GM11168 (cell line): ENCODE data around the gene STH.
"Not testable (repeated sequence)": the region's sequence is repeated elsewhere in the genome, so short reads cannot be mapped to it uniquely, and the experiment has no call there.

Experiments
- in situ Hi-C: fragments of 300-500 bp; cut with MboI; formaldehyde crosslinking; loops from one replicate; pipeline ENCODE4 v1.12.0; 2022; ENCODE audit warnings: low sequenced_read_pairs; ENCODE audit not compliant: unreplicated experiment

STH gene

DNA sequence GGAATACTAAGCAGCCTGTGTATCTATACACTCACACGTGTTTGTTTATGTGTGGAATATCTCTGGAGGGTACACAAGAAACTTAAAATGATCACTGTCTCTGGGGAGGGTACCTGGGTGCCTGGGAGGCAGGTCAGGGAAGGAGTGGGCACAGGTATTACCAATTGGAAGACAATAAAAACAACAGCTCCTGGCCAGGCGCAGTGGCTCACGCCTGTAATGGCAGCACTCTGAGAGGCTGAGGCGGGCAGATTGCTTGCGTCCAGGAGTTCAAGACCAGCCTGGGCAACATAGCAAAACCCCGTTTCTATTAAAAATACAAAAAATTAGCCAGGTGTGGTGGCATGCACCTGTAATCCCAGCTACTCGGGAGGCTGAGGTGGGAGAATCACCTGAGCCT is 24.3 kb downstream of the STH start:
- in situ Hi-C loops: not testable (repeated sequence)

DNA sequence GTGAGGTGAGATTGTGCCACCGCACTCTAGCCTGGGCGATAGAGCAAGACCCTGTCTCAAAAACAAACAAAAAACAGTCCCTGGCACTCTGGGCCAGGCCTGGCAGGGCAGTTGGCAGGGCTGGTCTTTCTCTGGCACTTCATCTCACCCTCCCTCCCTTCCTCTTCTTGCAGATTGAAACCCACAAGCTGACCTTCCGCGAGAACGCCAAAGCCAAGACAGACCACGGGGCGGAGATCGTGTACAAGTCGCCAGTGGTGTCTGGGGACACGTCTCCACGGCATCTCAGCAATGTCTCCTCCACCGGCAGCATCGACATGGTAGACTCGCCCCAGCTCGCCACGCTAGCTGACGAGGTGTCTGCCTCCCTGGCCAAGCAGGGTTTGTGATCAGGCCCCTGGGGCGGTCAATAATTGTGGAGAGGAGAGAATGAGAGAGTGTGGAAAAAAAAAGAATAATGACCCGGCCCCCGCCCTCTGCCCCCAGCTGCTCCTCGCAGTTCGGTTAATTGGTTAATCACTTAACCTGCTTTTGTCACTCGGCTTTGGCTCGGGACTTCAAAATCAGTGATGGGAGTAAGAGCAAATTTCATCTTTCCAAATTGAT is 24.8 kb downstream of the STH start:
- in situ Hi-C loops: no loop called here

DNA sequence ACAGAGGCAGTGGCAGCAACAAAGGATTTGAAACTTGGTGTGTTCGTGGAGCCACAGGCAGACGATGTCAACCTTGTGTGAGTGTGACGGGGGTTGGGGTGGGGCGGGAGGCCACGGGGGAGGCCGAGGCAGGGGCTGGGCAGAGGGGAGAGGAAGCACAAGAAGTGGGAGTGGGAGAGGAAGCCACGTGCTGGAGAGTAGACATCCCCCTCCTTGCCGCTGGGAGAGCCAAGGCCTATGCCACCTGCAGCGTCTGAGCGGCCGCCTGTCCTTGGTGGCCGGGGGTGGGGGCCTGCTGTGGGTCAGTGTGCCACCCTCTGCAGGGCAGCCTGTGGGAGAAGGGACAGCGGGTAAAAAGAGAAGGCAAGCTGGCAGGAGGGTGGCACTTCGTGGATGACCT is 25.5 kb downstream of the STH start:
- in situ Hi-C loops: no loop called here

DNA sequence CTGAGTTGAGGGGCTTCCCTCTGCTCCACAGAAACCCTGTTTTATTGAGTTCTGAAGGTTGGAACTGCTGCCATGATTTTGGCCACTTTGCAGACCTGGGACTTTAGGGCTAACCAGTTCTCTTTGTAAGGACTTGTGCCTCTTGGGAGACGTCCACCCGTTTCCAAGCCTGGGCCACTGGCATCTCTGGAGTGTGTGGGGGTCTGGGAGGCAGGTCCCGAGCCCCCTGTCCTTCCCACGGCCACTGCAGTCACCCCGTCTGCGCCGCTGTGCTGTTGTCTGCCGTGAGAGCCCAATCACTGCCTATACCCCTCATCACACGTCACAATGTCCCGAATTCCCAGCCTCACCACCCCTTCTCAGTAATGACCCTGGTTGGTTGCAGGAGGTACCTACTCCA is 26.0 kb downstream of the STH start:
- in situ Hi-C loops: no loop called here

DNA sequence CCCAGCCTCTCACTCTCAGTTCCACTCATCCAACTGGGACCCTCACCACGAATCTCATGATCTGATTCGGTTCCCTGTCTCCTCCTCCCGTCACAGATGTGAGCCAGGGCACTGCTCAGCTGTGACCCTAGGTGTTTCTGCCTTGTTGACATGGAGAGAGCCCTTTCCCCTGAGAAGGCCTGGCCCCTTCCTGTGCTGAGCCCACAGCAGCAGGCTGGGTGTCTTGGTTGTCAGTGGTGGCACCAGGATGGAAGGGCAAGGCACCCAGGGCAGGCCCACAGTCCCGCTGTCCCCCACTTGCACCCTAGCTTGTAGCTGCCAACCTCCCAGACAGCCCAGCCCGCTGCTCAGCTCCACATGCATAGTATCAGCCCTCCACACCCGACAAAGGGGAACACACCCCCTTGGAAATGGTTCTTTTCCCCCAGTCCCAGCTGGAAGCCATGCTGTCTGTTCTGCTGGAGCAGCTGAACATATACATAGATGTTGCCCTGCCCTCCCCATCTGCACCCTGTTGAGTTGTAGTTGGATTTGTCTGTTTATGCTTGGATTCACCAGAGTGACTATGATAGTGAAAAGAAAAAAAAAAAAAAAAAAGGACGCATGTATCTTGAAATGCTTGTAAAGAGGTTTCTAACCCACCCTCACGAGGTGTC is 26.6 kb downstream of the STH start:
- in situ Hi-C loops: no loop called here

DNA sequence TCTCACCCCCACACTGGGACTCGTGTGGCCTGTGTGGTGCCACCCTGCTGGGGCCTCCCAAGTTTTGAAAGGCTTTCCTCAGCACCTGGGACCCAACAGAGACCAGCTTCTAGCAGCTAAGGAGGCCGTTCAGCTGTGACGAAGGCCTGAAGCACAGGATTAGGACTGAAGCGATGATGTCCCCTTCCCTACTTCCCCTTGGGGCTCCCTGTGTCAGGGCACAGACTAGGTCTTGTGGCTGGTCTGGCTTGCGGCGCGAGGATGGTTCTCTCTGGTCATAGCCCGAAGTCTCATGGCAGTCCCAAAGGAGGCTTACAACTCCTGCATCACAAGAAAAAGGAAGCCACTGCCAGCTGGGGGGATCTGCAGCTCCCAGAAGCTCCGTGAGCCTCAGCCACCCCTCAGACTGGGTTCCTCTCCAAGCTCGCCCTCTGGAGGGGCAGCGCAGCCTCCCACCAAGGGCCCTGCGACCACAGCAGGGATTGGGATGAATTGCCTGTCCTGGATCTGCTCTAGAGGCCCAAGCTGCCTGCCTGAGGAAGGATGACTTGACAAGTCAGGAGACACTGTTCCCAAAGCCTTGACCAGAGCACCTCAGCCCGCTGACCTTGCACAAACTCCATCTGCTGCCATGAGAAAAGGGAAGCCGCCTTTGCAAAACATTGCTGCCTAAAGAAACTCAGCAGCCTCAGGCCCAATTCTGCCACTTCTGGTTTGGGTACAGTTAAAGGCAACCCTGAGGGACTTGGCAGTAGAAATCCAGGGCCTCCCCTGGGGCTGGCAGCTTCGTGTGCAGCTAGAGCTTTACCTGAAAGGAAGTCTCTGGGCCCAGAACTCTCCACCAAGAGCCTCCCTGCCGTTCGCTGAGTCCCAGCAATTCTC is 27.4 kb downstream of the STH start:
- in situ Hi-C loops: no loop called here

DNA sequence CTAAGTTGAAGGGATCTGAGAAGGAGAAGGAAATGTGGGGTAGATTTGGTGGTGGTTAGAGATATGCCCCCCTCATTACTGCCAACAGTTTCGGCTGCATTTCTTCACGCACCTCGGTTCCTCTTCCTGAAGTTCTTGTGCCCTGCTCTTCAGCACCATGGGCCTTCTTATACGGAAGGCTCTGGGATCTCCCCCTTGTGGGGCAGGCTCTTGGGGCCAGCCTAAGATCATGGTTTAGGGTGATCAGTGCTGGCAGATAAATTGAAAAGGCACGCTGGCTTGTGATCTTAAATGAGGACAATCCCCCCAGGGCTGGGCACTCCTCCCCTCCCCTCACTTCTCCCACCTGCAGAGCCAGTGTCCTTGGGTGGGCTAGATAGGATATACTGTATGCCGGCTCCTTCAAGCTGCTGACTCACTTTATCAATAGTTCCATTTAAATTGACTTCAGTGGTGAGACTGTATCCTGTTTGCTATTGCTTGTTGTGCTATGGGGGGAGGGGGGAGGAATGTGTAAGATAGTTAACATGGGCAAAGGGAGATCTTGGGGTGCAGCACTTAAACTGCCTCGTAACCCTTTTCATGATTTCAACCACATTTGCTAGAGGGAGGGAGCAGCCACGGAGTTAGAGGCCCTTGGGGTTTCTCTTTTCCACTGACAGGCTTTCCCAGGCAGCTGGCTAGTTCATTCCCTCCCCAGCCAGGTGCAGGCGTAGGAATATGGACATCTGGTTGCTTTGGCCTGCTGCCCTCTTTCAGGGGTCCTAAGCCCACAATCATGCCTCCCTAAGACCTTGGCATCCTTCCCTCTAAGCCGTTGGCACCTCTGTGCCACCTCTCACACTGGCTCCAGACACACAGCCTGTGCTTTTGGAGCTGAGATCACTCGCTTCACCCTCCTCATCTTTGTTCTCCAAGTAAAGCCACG is 28.3 kb downstream of the STH start:
- in situ Hi-C loops: no loop called here

DNA sequence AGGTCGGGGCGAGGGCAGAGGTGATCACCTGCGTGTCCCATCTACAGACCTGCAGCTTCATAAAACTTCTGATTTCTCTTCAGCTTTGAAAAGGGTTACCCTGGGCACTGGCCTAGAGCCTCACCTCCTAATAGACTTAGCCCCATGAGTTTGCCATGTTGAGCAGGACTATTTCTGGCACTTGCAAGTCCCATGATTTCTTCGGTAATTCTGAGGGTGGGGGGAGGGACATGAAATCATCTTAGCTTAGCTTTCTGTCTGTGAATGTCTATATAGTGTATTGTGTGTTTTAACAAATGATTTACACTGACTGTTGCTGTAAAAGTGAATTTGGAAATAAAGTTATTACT is 28.9 kb downstream of the STH start:
- in situ Hi-C loops: no loop called here

DNA sequence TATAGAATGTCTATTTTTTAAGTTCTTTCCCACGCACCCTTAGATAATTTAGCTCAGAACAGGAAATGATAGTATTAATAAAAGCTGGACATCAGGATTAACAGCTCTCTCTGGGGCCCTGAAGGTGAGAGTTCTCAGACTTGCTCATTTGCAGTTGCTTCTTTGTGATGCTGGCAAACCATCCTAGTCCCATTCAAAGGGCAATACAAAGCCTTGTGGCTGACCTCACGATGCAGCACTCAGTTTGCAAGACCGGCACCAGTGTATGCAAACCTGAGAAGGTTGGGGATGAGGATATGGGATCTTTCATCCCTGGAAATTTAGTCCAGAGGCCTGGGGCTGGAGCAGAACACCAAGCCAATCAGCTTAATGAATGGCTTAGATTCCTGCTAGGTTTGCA is 29.3 kb downstream of the STH start:
- in situ Hi-C loops: no loop called here

DNA sequence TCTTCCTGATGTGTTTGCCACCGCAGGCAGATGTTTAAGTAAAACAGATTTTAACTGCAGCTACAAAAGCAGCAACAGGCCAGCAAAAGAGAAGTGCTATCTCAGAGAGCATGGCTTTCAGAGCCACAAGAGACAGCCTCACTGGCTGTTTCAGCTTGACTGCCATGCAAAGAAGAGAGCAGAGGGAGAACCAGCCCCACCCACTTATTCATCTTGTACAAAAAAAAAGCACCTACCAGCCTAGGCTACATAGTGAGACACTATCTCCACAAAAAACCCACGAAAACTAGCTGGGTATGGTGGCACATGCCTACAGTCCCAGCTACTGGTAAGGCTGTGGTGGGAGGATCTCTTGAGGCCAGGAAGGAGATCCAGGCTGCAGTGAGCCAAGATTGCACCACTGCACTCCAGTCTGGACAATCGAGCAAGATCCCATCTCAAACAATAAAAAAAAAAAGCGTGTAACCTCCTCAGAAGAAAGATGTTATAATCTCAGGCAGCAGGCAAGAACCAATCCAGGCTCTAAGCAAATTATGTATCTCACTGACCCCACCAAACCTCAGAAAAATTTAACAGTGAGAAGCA is 30.0 kb downstream of the STH start:
- in situ Hi-C loops: no loop called here

DNA sequence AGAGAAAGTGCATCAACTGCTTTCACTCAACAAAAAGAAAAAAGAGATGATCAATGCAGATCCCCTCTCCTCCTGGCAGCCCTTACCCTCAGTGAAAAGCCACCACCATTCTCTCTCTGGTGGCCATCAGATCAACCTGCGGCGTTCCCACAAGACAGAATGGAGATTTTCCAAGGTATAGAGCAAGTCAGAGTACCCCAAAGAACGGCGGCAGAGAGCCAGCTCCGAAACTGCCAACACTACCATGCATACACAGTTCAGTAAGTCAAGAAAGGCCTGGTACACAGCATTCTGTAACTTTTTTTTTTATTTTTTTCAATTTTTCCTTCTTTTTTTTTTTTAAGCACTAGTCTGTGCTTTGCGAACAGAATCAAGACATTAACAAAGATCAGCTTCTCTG is 30.6 kb downstream of the STH start:
- in situ Hi-C loops: no loop called here

DNA sequence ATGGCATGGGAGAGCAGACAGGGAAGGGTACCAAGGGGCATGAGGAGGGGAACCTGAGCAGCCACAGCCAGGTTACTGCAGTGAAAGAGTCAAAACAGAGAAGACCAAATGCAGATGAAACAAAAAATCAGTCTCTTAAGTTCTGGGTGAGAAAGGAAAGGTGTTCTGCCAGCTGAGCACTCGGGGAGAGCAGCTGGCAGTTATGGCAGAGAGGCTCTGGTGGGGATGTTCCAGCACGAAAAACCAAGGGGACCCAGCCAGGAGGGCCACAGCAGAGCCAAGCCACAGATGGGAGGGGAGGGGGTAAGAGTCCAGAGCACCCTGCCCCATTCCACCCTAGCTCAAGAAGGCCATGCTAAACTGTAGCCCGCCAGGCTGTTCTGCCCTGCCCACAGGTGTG is 31.7 kb downstream of the STH start:
- in situ Hi-C loops: no loop called here

DNA sequence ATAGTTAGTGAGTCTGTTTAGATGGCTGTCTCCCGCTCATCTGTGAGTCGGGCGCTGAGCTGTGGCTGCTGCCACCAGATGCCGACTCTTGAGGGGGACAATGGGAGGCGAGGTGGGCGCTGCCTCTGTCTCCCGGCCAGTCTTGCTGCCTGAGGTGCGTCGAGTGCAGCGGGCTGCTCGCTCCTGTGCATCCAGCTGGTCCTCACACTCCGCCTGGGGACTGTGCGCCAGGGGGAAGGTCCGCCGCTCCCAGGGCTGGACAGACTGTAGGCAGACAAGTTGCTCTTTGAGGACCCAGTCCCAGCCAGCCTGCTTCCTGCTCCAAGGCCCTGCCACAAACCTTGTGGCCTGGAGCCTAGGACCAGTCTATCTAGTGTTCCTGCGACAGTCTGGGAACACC is 32.4 kb downstream of the STH start:
- in situ Hi-C loops: no loop called here

DNA sequence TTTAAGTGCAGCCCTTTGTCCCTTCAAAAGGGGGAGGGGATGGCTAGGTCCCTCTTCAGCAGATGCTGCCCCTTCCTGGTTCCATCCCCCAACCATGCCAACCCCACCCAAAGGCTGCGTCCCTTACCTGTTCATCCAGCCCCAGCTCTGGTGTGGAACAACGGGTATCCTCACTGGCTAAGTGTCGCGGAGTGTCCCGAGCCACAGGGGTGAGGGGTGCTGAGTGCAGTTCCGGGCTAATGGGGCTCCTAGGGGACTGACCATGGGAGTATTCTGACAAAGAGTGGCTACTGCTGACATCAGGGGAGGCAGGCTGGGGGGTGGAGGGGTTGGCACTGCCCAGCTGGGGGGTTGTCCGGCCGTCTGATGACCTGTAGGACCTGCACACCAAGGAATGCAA is 32.9 kb downstream of the STH start:
- in situ Hi-C loops: no loop called here

DNA sequence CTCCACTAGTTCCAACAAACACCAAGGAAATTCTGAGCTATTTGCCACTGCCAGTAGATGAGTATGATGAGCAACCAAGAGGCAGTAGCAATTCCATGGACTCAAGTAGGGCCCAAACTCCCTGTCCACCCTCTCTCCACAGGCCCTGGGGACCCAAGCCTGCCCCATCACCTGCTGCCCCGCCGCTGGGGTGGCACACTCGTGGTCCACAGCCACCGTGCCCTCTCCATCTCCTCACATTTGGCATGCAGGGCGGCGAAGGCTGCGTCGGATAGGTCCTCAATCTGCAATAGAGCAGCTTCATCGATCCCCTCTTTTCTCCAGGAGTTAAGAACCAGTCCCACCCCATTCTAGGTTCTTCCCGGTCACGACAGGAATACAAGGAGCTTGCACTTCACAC is 33.9 kb downstream of the STH start:
- in situ Hi-C loops: no loop called here

DNA sequence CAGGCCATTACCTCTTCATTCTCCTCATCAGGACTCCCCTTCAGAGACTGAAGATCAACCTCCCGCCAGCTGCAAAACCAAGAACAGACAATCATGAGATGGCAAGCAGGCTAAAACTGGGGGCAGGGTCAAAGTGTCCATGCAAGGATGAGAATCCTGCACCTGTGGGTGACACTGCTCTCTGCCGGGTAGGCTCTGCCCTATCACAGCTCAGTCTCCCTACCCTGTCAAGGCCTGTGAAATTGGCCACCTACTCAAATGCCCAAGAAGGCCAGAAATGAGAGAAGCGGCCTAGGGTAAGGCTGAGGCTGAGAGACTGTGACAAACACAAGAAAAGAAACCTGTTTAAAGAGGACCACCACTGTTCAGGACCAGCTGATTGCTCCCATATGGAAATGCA is 34.3 kb downstream of the STH start:
- in situ Hi-C loops: no loop called here

DNA sequence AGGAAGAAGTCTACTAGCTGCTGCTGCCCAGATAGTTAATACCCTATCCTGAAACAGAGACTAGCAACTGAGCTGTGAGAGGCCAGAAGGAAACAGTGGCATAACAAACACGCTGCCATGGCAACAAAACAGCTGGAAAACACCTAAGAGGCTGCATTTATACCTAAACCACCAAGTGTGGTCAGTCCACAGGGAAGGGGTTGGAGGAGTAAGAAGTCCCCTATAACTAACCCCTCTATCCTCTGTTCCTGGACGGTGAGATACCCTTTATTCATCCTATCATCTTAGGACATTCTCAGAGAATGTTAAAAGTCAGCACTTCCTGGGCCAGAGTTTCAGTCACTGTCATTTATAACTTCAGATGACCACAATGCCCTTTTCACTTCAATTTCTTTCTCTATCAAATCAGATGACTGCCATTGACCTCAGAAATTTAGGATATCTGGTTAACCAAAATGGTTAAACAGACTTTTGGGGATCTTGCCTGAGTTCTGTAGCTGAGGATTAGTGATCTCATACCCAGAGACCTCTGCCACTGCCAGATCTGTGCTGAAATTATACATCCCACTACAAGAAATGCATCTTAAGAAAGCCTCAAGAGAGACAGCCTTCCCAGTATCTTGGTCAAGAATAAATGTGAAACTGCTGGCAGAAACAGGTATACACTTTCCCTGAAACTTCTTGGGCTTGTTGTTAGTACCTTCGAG is 36.2 kb downstream of the STH start:
- in situ Hi-C loops: no loop called here

DNA sequence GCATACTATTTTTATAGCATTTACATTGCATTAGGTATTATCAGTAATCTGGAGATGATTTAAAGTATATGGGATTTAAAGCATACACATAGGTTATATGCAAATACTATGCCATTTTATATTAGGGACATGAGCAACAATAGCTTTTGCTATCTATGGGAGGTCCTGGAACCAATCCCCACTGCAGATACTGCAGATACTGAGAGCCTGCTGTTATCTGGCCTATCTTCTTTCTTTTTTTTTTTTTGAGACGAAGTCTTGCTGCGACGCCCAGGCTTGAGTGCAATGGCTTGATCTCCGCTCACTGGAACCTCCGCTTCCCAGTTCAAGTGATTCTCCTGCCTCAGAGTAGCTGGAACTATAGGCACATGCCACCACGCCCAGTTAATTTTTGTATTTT is 37.4 kb downstream of the STH start:
- in situ Hi-C loops: no loop called here

DNA sequence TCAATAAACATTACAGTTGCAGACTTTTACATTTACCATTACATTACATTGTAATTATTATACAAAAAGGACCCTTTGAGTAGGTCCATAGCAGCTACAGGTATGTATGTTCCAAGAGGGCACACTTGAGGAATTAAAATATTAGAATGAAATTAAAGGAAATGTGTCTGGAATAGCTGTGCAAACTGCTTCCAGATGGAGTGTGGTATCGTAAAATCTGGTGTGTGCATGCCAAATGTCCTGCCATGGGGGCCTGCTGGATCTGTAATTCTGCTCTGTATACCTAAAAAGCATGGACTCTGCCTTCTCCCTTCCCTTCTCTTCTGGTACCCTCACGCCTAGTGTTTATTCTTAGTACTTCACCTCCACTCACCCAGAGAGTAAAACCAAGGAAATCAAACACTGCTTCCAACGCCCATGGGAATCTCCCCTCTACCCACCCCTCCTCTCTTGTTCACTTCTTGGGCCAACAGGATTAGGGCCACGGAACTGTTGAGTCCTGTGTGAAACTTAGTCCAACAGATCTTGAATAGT is 38.7 kb downstream of the STH start:
- in situ Hi-C loops: no loop called here
